ENCODE measurements around the gene WNK2.
"Not testable (repeated sequence)": the region's sequence is repeated elsewhere in the genome, so short reads cannot be mapped to it uniquely, and the experiment has no call there.

The WNK2 gene

DNA sequence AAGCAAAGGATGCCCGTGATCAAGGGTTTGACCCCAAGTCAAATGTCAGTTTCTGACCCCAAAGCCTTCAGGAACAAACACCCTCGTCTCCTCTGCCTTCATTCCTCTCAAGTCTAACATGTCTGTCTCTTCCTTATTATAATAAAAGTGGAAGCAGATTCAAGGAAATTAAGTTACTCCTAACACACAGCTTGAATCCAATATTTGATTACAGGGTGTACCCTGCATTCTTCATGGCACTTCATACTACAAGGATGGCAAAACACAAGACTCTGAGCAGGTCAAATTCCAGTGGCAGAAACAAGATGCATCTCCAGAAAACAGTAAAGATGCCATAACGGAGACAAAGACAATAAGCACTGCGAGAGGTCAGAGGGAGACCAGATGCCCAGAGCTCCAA, 148.4 kb downstream of the WNK2 start:
- no peak for DNase-seq (ENCODE audit: low read depth in 2 of 2)

- no peak for DNase-seq (ENCODE audit: low read depth in 2 of 2)
These were observed 152.8 kb downstream of the WNK2 start for GRCh38 chr9:93336720-93337119.

- not testable (repeated sequence) for DNase-seq (ENCODE audit: low read depth in 2 of 2)
These were observed 154.3 kb downstream of the WNK2 start for GRCh38 chr9:93338196-93338595.

- no peak for DNase-seq (ENCODE audit: low read depth in 2 of 2)
These were observed 156.2 kb downstream of the WNK2 start for GRCh38 chr9:93340091-93340490.

DNA sequence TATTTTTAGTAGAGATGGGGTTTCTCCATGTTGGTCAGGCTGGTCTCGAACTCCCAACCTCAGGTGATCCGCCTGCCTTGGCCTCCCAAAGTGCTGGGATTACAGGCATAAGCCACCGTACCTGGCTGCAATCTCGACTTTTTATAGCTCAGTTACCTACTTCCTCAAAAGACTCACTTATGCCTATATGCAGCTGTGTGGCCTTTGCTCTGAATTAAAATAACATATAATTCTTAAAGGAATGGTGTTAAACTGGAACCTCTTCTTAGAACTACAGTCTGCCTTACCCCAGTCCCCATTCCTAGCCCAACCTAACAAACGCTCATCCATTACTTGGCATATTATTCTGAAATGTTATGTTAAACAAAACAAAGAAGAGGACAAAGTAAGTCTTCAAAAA, 157.9 kb downstream of the WNK2 start:
- not testable (repeated sequence) for DNase-seq (ENCODE audit: low read depth in 2 of 2)

DNA sequence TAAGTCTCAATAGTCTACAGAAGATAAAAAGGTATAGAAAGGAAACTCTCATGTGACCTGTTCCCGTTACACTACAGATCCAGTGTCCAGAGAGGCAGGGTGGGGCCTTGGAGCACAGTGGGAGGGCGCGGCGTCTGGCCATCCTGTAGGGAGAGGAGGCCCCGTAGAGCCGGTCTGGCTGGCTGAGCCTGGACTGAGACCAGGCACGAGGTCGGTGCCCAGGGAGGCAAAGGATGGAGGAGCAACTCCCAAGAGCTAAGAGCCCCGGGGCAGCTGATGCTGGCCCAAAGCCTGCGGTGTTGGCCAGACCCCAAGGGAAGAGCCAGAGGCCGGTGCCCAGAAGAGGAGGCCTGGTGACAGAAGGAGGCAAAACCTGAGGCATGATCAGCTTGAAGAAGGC, 158.5 kb downstream of the WNK2 start:
- not testable (repeated sequence) for DNase-seq (ENCODE audit: low read depth in 2 of 2)

GRCh38 chr9:93343663-93344062, 159.7 kb downstream of the WNK2 start:
- DNase-seq (ENCODE audit: low read depth in 2 of 2) = no peak

GRCh38 chr9:93345643-93346230, 161.8 kb downstream of the WNK2 start:
- no peak for DNase-seq (ENCODE audit: low read depth in 2 of 2)

DNA sequence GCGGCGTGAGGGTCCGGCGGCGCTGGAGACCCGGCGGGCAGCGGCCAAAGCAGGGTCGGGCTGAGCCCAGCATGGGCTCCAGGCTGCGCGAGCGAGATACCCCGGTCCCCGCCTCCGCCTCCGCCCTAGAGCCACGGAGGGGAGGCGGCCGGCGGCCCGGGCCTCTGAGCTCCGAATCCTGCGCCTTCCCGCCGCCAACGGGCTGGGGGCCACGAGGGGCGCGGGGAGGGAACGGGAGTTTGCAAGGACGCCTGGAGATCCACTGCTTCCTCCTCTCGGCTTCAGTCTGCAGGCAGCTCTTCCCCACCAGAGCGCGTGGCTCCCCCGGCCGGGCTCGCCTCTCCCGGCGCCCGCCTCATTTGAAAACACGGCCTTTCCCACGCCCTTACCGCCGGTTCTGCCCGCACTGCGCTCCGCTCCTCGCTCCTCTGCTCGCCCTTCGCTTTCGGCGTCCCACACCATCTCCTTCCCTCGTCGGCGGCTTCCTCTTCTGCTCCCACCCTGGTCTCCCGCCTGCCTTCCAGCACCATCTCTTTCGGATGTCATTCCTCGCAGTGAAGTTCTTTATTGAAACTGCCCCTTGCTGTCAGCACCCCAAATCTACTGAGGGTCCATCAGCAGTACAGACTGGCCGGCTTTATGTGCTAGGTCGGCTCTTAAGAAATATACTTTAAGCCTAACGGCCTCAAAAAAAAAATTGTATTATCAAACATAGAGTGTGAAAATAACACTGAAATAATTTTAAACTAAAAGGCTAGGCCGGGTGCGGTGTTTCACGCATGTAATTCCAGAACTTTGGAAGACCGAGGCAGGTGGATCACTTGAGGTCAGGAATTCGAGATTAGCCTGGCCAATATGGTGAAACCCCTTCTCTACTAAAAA, 162.5 kb downstream of the WNK2 start:
- DNase-seq (ENCODE audit: low read depth in 2 of 2) = no peak

DNA sequence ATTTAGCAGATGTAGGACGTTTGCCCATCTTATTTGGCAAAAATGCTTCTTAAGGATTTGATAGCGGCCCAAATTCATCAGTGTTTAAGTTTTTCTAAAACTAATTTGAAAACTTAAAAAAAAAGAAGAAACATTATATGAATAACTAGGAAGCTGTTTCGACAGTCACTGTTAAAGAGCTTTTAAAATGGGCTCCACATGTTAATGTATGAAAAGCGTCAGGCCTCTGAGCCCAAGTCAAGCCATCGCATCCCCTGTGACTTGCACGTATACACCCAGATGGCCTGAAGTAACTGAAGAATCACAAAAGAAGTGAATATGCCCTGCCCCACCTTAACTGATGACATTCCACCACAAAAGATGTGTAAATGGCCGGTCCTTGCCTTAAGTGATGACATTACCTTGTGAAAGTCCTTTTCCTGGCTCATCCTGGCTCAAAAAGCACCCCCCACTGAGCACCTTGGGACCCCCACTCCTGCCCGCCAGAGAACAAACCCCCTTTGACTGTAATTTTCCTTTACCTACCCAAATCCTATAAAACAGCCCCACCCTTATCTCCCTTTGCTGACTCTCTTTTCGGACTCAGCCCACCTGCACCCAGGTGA, 163.5 kb downstream of the WNK2 start:
- not testable (repeated sequence) for DNase-seq (ENCODE audit: low read depth in 2 of 2)

DNA sequence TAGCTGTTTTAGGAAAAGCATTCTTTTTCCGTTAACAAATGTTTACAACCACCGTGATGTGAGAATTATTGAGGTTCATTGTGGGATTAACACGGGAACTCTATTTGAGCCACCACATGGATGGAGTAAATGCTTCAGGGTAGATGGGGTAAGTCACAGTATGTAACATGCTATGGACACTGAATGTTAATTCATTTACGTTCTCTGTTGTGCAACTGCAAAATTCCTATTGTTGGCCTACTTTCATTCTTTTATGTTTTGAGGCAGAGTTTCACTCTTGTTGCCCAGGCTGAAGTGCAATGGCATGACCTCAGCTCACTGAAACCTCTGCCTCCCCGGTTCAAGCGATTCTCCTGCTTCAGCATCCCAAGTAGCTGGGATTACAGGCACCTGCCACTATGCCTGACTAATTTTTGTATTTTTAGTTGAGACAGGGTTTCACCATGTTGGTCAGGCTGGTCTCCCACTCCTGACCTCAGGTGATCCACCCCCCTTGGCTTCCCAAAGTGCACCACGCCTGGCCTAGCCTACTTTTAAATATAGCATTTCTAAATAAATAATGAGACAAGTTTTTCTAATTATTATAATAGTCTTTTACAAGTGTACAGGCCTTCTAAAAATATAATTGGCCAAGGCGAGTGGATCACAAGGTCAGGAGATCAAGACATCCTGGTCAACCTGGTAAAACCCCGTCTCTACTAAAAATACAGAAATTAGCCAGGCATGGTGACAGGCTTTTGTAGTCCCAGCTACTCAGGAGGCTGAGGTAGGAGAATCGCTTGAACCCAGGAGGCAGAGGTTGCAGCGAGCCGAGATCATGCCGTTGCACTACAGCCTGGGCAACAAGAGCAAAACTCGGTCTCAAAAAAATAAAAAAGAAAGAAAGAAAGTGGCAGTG, 169.7 kb downstream of the WNK2 start:
- not testable (repeated sequence) for DNase-seq (ENCODE audit: low read depth in 2 of 2)

DNA sequence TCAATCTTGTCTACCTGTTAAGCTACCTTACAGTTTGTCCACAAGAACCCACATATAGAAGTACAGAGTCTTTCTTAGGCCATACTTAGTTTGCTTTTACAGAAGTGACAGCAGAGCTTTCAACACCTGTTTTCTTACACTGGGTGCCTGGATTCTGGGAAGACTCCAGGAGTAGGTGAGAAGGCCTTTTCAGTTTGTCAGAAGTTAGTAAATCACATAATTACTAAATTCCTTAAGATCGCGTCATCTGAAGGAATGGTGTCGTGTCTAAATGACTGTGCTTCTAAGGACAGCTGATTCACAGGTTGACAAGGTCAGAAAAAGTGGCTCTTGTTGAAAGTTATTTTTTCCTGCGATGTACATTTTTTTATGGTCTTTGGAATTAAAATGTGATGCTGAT, 170.5 kb downstream of the WNK2 start:
- DNase-seq (ENCODE audit: low read depth in 2 of 2) = no peak

GRCh38 chr9:93355827-93356226, 171.9 kb downstream of the WNK2 start:
- DNase-seq (ENCODE audit: low read depth in 2 of 2) = no peak

DNA sequence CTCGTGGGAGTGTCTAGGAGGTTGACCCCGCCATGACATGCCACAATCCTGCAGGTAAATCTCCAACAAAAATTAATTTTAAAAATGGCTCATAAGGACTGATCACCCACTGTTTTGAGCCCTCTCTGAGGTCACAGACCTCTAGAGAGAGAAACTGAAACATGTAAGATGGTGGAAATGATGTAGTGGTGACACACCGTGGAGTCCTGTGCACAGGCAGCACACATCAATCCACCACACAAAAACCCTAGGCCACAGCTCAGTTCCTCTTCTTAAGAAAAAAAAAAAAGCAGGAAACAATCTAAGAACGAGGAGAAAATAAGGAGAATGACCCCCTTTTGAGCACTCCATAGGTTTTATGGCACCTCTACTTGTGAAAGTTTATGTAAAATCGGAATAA, 173.7 kb downstream of the WNK2 start:
- DNase-seq (ENCODE audit: low read depth in 2 of 2) = no peak

- not testable (repeated sequence) for DNase-seq (ENCODE audit: low read depth in 2 of 2)
These were observed 176.0 kb downstream of the WNK2 start for GRCh38 chr9:93359907-93360306.

- no peak for DNase-seq (ENCODE audit: low read depth in 2 of 2)
These were observed 178.1 kb downstream of the WNK2 start for GRCh38 chr9:93361995-93362394.

DNA sequence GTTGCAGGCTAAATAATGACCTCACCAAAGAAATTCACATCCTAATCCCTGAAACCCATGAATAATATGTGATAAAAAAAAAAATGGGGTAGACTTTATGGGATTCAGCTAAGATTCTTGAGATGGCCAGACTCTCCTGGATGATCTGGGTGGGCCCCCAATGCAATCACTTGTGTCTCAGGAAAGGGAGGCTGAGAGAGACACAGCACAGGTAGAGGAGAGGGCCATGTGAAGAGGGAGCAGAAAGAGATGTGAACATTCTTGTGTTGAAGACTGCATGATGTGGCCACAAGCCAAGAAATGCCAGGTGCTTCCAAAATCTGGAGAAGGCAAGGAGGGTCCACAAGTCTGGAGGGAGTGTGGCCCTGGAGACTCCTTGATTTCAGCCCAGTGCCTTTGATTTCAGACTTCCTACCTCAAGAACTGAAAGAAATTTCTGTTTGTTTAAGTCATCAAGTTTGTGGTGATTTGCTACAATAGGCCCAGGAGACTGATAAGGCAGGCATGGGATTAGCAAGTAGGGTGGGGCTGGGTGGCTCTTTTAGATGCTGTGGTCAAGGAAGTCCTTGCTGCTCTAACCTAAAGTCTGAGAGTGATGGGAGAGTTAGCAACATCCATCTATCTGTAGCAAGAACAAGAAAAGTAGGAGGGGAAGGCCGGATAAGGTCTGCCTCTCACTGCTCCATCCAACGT, 180.9 kb downstream of the WNK2 start:
- no peak for DNase-seq (ENCODE audit: low read depth in 2 of 2)

DNA sequence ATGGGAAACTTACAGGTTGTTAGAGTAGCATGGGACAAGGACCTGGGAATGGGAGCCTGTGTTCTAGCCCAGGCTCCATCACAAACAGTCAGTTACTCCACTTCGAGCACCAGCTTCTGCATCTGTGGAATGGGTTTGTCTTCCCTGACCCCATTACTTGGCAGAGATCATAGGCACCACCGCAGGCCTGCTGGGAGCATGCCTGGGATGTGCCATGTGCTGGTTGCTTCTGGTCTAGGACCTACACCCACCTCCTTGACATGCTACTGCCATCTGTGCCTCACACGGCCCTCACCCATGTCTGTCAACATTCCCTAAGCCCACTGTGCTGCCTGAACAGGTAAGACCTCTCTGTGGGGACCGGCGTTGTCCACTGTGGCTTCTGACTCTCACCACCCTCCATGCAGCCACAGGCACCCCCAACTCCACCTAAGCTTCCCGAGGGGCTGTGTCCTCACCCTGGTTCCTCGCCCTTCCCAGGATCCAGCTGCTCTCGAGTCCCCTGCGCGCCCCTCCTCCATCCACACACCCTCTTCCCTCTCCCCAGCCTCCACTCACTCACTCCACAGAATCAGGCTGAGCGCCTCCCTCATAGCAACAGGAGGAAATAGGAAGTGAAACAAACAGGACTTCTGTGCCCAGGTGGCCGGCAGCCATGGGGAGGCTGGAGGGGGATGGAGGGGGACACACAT, 181.6 kb downstream of the WNK2 start:
- no peak for DNase-seq (ENCODE audit: low read depth in 2 of 2)

DNA sequence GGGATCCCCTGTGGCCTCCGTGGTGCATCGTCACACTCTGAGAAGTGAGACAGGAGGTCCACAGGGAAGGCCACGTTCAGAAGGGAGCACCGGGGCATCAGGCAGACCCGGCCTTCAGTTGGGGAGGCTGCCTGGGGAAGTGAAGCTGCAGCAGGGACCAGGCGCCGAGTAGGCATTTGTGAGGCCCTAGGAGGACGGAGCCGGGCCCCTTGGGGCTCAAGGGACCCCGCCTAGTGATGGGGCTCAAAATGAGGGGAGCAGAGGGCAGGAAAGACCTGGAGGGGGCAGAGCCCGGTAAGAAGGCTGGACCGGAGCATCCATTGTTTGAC, 182.1 kb downstream of the WNK2 start:
- no peak for DNase-seq (ENCODE audit: low read depth in 2 of 2)

DNA sequence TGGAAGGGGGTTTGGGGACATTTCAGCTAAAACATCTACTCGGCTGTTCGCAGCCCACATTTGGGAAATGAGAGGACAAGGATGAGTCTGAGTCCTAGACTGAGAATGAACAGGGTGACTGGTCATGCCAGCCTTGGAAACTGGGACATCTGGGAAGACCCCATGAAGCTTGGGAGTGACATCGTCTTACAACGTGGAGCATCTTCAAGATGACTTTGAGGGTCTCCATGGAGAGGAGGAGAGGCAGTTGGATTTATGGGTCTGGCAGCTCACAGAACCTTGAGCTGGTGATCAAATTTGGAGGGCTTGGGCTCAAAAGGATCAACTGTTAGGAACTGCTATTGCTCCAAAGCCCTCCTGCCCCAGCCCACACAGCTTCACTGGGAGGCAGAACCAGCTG, 182.5 kb downstream of the WNK2 start:
- not testable (repeated sequence) for DNase-seq (ENCODE audit: low read depth in 2 of 2)

- DNase-seq (ENCODE audit: low read depth in 2 of 2) = no peak
These were observed 184.5 kb downstream of the WNK2 start for GRCh38 chr9:93368437-93368836.

All from activated CD4-positive, alpha-beta T cell treated with anti-CD3 and anti-CD28 coated beads for 24 hours (primary cell).